GM12873 (cell line): ENCODE results near the gene TRIL.

ENCODE experiments used
- CTCF ChIP-seq: IDR thresholded peaks from 2 replicates; pipeline ENCODE4 v1.5.1; 2012; ENCODE audit warnings: low read depth, mild to moderate bottlenecking, moderate library complexity, low read length, control low read depth; ENCODE audit not compliant: insufficient read depth; ENCODE audit errors: missing control alignments

The TRIL gene

GRCh38 chr7:28988810-28989209 is 30.7 kb upstream of the TRIL start:
- TF ChIP-seq CTCF = no peak

GRCh38 chr7:28988091-28988490 is 30.0 kb upstream of the TRIL start:
- TF ChIP-seq CTCF = no peak

GRCh38 chr7:28986765-28987110 is 28.6 kb upstream of the TRIL start:
- no peak for TF ChIP-seq CTCF

GRCh38 chr7:28986028-28986764 is 28.1 kb upstream of the TRIL start:
- TF ChIP-seq CTCF = no peak

GRCh38 chr7:28984631-28985030 is 26.5 kb upstream of the TRIL start:
- no peak for TF ChIP-seq CTCF

- TF ChIP-seq CTCF = no peak
Observed at GRCh38 chr7:28984217-28984616, 26.1 kb upstream of the TRIL start.

GRCh38 chr7:28983396-28984190 is 25.5 kb upstream of the TRIL start:
- no peak for TF ChIP-seq CTCF
